Tibial artery (tissue), 4 donors: ENCODE measurements around the gene EIF3F.
"Not testable (repeated sequence)": the region's sequence is repeated elsewhere in the genome, so short reads cannot be mapped to it uniquely, and the experiment has no call there.

Source experiments
- DNase-seq, 2 donors: peaks; one replicate each; pipeline ENCODE4 v3.0.0-alpha.2; 2019
- H3K27ac ChIP-seq, 2 donors: fragments of 200-600 bp; sonication (generic) in 1 of 2; 1 replicate in 1 of 2; 2 replicates in 1 of 2; pipeline ENCODE4 v1.5.1; 2018 to 2019; ENCODE audit warnings: mild to moderate bottlenecking in 1 of 2
- H3K27me3 ChIP-seq, 2 donors: fragments of 200-600 bp; sonication (generic) in 1 of 2; one replicate each; pipeline versions ENCODE4 v1.5.1 to v1.6.0; 2016 to 2019
- H3K36me3 ChIP-seq, 3 donors: fragments of 200-600 bp; sonication (generic) in 2 of 3; one replicate each; pipeline ENCODE4 v1.5.1; 2016 to 2019; ENCODE audit warnings: mild to moderate bottlenecking in 2 of 3
- H3K4me1 ChIP-seq, 4 donors: fragments of 200-600 bp; sonication (generic) in 2 of 4; 1 replicate in 3 of 4; 2 replicates in 1 of 4; pipeline ENCODE4 v1.5.1; 2016 to 2019
- H3K4me3 ChIP-seq, 2 donors: fragments of 200-600 bp; sonication (generic) in 1 of 2; 1 replicate in 1 of 2; 2 replicates in 1 of 2; pipeline ENCODE4 v1.5.1; 2018 to 2019; ENCODE audit warnings: mild to moderate bottlenecking in 2 of 2
- H3K9me3 ChIP-seq, 3 donors: fragments of 200-600 bp; sonication (generic) in 1 of 3; one replicate each; pipeline ENCODE4 v1.5.1; 2016 to 2019
- intact Hi-C: fragments of 100-400 bp; cut with DNase I; formaldehyde crosslinking; loops from one replicate; pipeline ENCODE4 v1.15.0; 2023; ENCODE audit warnings: low total_unique reads
- TF ChIP-seq, protein P1 (sequence below), 2 experiments: fragments of 200-600 bp in 1 of 2; fragments of 450-650 bp in 1 of 2; IDR thresholded peaks; one replicate each; pipeline ENCODE4 v1.5.1; 2017 to 2019; ENCODE audit warnings: antibody characterized with exemption in 2 of 2, mild to moderate bottlenecking in 1 of 2, moderate library complexity in 1 of 2

EIF3F gene

DNA sequence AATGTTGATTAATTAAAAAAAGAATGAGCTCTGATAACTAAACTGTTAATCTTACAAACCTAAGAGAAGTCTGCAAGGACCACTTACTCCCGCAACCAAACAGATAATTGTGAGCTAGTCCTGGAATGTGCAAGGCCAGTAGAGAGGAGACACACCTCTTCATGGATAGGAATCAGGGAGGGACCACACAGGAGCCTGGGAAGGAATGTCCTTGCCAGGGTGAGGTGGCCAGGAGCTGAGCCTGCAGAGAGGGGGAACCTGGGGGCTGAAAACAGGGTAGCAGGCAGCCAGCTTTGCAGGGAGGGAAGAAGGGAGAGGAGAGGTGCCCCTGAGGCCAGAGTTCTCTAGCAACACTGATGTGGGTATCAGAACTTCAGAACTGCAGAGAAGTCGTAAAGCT, 12.5 kb upstream of the EIF3F start:
- intact Hi-C loops: no loop called here
- Histone ChIP-seq H3K27me3 (no peaks in the 10 kb centered on the region), H3K9me3 (no peaks in the 10 kb centered on the region), H3K27ac (no peak overlapping the region), H3K4me1 (peaks cover 0 to 16% (median 0%) of the 10 kb centered on the region in 4 donors), H3K4me3 (no peak overlapping the region), H3K36me3 (no peaks in the 10 kb centered on the region)
- TF ChIP-seq, protein P1, sequence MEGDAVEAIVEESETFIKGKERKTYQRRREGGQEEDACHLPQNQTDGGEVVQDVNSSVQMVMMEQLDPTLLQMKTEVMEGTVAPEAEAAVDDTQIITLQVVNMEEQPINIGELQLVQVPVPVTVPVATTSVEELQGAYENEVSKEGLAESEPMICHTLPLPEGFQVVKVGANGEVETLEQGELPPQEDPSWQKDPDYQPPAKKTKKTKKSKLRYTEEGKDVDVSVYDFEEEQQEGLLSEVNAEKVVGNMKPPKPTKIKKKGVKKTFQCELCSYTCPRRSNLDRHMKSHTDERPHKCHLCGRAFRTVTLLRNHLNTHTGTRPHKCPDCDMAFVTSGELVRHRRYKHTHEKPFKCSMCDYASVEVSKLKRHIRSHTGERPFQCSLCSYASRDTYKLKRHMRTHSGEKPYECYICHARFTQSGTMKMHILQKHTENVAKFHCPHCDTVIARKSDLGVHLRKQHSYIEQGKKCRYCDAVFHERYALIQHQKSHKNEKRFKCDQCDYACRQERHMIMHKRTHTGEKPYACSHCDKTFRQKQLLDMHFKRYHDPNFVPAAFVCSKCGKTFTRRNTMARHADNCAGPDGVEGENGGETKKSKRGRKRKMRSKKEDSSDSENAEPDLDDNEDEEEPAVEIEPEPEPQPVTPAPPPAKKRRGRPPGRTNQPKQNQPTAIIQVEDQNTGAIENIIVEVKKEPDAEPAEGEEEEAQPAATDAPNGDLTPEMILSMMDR (IDR thresholded peaks at IDR 0.05): no peak
- no peak for DNase-seq

DNA sequence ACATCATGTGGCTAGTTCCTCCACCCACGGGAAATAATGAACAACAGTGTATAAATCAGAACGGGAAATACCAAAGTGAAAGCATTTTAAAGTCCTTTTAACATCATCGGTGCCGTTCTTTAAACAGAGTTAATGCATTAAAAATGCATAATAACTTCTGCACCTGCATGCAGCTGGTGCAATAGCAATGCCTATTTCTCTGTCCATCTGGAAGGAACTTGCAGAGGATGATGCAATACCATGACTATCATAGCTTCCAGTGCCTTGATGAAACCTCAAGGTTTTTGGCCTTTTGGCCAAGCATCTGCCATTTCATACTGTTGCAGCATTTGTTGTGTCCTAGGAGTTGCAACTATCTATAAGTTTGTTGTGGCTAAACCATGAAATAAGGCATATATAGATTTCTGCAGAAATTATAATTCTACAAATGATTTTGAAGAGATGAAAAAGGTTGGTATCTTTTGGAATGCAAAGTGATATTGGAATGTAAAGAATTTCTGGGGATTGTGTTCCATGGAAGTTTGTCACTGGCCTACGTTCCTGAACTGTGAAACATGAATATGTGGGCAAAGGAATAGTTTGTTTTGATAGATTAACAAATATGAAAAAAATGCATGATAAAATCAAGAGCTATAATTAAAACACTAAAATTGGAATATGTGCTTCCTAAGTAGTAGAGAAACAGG, 9.8 kb upstream of the EIF3F start:
- Histone ChIP-seq H3K36me3 (no peaks in the 10 kb centered on the region), H3K27me3 (no peaks in the 10 kb centered on the region), H3K27ac (no peak overlapping the region), H3K4me1 (peaks cover 0 to 16% (median 0%) of the 10 kb centered on the region in 4 donors), H3K9me3 (no peaks in the 10 kb centered on the region), H3K4me3 (no peak overlapping the region)
- TF ChIP-seq, protein P1 (IDR thresholded peaks at IDR 0.05): no peak
- no peak for DNase-seq
- intact Hi-C loops: no loop called here

DNA sequence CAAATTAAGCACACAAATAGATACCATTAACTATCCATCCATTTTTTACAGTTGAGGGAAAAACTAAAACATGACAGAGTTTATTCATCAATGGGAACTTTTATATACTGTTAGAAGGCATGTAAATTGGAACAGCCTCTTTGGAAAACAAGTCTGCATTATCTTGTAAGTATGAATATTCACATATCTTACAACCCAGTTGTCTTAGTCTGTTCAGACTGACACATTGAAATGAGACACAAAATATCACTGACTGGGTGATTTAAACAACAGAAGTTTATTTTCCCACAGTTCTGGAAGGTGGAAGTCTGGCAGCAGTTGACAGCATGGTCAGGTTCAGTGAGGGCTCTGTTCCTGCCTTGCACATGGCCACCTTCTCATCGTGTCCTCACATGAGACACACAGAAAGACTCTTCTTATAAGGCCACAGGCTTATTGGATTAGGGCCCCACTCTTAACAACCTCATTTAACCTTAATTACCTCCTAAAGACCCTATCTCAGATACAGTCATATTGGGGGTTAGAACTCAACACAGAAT, 5.4 kb upstream of the EIF3F start:
- no peaks in the 10 kb centered on the region for H3K36me3 ChIP-seq
- H3K27ac ChIP-seq: no peak overlapping the region
- TF ChIP-seq, protein P1 (IDR thresholded peaks at IDR 0.05): no peak
- no peaks in the 10 kb centered on the region for H3K27me3 ChIP-seq
- H3K4me1 ChIP-seq: peaks cover 0 to 22% (median 3%) of the 10 kb centered on the region in 4 donors
- H3K4me3 ChIP-seq: no peak overlapping the region
- no peak for DNase-seq
- intact Hi-C loops: no loop called here
- H3K9me3 ChIP-seq: no peaks in the 10 kb centered on the region

DNA sequence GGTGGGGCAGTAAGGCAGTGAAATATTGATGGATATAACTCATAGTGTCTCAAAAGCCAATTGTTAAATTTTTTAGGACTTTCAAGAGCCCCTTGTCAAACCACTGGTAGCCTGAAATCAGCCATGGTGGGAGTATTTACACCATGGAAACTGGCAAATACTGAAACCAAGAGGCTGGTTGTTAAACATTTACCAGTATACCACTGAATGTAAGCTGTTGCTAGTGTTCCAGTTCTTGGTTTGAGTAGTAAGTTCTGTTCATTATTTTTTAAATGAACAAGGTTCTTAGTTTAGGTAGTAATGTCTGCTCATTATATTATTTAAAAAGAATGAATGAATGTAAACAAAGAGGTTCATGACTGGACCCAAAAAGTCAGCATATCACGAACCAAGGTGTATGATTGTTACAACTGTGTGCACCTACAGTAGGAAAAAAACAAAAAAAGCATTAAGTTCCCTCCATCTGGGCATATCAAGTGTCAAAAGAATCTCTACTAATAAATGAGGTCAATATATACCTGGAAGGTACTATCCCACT, 4.5 kb upstream of the EIF3F start:
- H3K4me3 ChIP-seq: no peak overlapping the region
- intact Hi-C loops: no loop called here
- no peak overlapping the region for H3K27ac ChIP-seq
- H3K9me3 ChIP-seq: no peaks in the 10 kb centered on the region
- peaks cover 0 to 18% (median 3%) of the 10 kb centered on the region in 4 donors for H3K4me1 ChIP-seq
- no peaks in the 10 kb centered on the region for H3K36me3 ChIP-seq
- TF ChIP-seq, protein P1 (IDR thresholded peaks at IDR 0.05): no peak
- no peak for DNase-seq
- no peaks in the 10 kb centered on the region for H3K27me3 ChIP-seq

DNA sequence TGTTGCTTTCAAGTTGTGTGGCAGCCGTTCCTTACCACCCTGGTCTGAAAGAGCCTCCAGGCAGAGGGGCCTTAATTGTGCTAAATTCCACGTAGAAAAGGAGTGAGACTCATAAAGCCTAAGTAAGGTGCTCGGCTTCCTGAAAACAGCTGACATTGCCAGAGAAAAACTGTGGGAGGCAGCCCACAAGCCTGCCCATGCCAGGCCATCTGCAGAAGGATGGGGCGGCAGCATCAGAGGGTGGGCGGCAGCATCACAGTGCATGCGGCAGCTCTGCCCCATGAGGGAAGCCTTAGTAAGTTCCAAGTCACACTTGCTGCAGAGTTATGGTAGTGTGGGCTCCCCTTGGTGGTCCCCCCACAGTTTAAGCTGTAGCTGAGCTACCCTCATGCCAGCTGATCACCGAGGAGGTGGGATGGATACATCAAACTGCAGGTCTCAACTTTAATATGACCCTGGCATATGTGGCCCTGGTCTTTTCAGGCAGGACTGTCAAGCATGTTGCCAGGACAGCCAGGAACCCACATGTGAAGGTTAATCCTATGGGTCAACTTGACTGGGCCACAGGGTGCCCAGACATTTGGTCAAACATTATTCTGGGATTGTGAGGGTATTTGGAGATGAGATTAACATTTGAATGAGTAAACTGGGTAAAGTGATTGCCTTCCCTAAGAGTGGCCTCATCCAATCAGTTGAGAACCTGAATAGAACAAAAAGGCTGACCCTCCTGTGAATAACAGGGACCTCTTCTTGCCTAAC, 3.1 kb upstream of the EIF3F start:
- Histone ChIP-seq H3K9me3 (no peaks in the 10 kb centered on the region), H3K27ac (no peak overlapping the region), H3K36me3 (peaks cover 0 to 3% (median 0%) of the 10 kb centered on the region in 3 donors), H3K27me3 (no peaks in the 10 kb centered on the region), H3K4me3 (no peak overlapping the region), H3K4me1 (peaks cover 0 to 21% (median 16%) of the 10 kb centered on the region in 4 donors)
- intact Hi-C loops: no loop called here
- TF ChIP-seq, protein P1 (IDR thresholded peaks at IDR 0.05): no peak
- DNase-seq: no peak

DNA sequence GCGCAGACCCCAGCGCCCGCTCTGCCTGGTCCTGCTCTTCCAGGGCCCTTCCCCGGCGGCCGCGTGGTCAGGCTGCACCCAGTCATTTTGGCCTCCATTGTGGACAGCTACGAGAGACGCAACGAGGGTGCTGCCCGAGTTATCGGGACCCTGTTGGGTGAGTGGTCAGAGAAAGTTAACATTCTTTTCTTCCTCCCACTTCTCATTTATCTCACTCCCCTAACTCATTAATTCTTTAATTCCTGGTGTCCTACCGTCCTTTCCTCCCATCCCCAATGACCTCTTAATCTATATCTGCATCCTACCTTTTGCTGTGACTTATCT, 385 bp downstream of the EIF3F start:
- Histone ChIP-seq H3K4me1 (peaks cover 0 to 38% (median 22%) of the 10 kb centered on the region in 4 donors), H3K36me3 (peaks cover 12 to 22% (median 18%) of the 10 kb centered on the region in 3 donors), H3K4me3 (peak overlapping the region; percentile 85 to 91), H3K27ac (peak overlapping the region; percentile 65 to 78)
- not testable (repeated sequence) for DNase-seq, H3K27me3 ChIP-seq, H3K9me3 ChIP-seq
- intact Hi-C loops: loop anchor here (5.0 kb wide), 1 partner anchor 85 kb away; no protein-coding TSS in a partner anchor
